ENCODE results near the gene KDM4B.

Gene KDM4B

DNA sequence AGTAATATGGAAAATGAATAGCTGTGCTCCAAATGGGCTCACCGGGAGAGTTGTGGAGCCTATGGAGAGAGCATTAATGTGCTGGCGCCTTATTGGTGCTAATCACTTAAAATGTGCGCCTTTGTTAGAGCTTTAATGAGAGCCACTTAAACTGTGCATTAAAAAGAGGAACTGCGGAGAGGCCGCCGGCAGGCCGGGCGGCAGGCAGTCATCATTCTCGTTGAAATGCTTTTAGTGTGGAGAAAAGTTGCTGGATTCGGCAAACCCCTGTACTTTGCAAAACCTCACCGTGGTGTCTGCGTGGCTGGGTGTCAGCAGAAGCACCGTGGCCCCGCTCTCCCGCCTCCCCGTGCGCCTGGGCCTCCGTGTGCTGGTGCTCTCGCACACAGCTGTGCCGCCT lies 105.5 kb downstream of the KDM4B start:
- peak in 1 of 2 experiments; percentile 67 for DNase-seq (ENCODE audit: low read depth in 1 of 2, low spot score in 1 of 2)
- TF ChIP-seq SPI1 (IDR thresholded peaks at IDR 0.05; ENCODE audit: borderline replicate concordance, low read depth) = peak; percentile 99
- TF ChIP-seq REST (IDR thresholded peaks at IDR 0.05; ENCODE audit: insufficient replicate concordance, low read depth) = no peak
- no peak for TF ChIP-seq GABPA (IDR thresholded peaks at IDR 0.05; ENCODE audit: low read depth)
- TF ChIP-seq, protein P1, sequence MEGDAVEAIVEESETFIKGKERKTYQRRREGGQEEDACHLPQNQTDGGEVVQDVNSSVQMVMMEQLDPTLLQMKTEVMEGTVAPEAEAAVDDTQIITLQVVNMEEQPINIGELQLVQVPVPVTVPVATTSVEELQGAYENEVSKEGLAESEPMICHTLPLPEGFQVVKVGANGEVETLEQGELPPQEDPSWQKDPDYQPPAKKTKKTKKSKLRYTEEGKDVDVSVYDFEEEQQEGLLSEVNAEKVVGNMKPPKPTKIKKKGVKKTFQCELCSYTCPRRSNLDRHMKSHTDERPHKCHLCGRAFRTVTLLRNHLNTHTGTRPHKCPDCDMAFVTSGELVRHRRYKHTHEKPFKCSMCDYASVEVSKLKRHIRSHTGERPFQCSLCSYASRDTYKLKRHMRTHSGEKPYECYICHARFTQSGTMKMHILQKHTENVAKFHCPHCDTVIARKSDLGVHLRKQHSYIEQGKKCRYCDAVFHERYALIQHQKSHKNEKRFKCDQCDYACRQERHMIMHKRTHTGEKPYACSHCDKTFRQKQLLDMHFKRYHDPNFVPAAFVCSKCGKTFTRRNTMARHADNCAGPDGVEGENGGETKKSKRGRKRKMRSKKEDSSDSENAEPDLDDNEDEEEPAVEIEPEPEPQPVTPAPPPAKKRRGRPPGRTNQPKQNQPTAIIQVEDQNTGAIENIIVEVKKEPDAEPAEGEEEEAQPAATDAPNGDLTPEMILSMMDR (IDR thresholded peaks at IDR 0.05; ENCODE audit: insufficient read depth, low read length) = no peak
- Histone ChIP-seq H3K4me3 (replicated peaks; ENCODE audit: insufficient read depth, low read length) (no peak overlapping the region), H3K27ac (replicated peaks) (no peak overlapping the region), H3K27me3 (ENCODE audit: insufficient read depth, poor library complexity, severe bottlenecking) (no peaks in the 10 kb centered on the region)

GRCh38 chr19:5074830-5075394 lies 106.0 kb downstream of the KDM4B start:
- Histone ChIP-seq H3K27me3 (ENCODE audit: insufficient read depth, poor library complexity, severe bottlenecking) (no peaks in the 10 kb centered on the region), H3K27ac (replicated peaks) (no peak overlapping the region), H3K4me3 (replicated peaks; ENCODE audit: insufficient read depth, low read length) (no peak overlapping the region)
- DNase-seq (ENCODE audit: low read depth in 1 of 2, low spot score in 1 of 2) = no peak
- TF ChIP-seq REST (IDR thresholded peaks at IDR 0.05; ENCODE audit: insufficient replicate concordance, low read depth) = no peak
- no peak for TF ChIP-seq GABPA (IDR thresholded peaks at IDR 0.05; ENCODE audit: low read depth)
- TF ChIP-seq, protein P1 (IDR thresholded peaks at IDR 0.05; ENCODE audit: insufficient read depth, low read length) = no peak
- TF ChIP-seq POLR2AphosphoS5 (IDR thresholded peaks at IDR 0.05; ENCODE audit: low read depth) = no peak
- TF ChIP-seq SPI1 (IDR thresholded peaks at IDR 0.05; ENCODE audit: borderline replicate concordance, low read depth) = no peak

DNA sequence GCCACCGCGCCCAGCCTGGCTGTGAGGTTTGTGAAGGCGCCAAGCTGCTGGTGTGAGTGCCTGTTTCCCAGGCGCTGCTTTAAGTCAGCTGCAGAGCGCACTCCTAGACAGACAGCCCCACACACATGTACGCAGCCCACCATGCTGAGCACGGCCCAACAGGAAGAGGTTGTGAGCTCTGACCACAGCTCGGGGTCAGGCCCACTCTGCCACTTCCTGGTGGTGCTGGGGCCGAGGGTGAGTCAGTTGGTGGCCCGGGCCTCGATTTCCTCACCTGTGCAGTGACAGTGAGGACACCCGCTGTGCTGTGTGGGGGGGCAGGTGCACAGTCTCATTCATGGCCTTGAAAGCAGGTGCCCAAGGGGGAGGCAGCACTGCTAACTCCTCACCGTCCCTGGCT lies 106.7 kb downstream of the KDM4B start:
- no peaks in the 10 kb centered on the region for H3K27me3 ChIP-seq (ENCODE audit: insufficient read depth, poor library complexity, severe bottlenecking)
- no peak overlapping the region for H3K27ac ChIP-seq (replicated peaks)
- no peak for DNase-seq (ENCODE audit: low read depth in 1 of 2, low spot score in 1 of 2)
- H3K4me3 ChIP-seq (replicated peaks; ENCODE audit: insufficient read depth, low read length) = no peak overlapping the region
- TF ChIP-seq, protein P1 (IDR thresholded peaks at IDR 0.05; ENCODE audit: insufficient read depth, low read length) = no peak
- no peak for TF ChIP-seq SPI1 (IDR thresholded peaks at IDR 0.05; ENCODE audit: borderline replicate concordance, low read depth)
- TF ChIP-seq POLR2AphosphoS5 (IDR thresholded peaks at IDR 0.05; ENCODE audit: low read depth) = no peak
- TF ChIP-seq GABPA (IDR thresholded peaks at IDR 0.05; ENCODE audit: low read depth) = no peak
- TF ChIP-seq REST (IDR thresholded peaks at IDR 0.05; ENCODE audit: insufficient replicate concordance, low read depth) = no peak
